Transverse colon (tissue), 4 donors: ENCODE results near the gene AHCTF1.

Experiments used
- CTCF ChIP-seq, 5 experiments: fragments of 200-600 bp in 3 of 5; fragments of 450-650 bp in 2 of 5; sonication (generic) in 3 of 5; IDR thresholded peaks; 1 replicate in 2 of 5; 2 replicates in 3 of 5; pipeline ENCODE4 v1.5.1; 2016 to 2017; ENCODE audit warnings: antibody characterized with exemption in 5 of 5, inconsistent platforms in 3 of 5, mild to moderate bottlenecking in 2 of 5, moderate library complexity in 1 of 5
- EP300 ChIP-seq: sonication (generic); formaldehyde crosslinking; IDR thresholded peaks from one replicate; pipeline ENCODE4 v1.6.1; 2017; ENCODE audit warnings: antibody characterized with exemption, low read depth
- POLR2A ChIP-seq: fragments of 450-650 bp; IDR thresholded peaks from one replicate; pipeline ENCODE4 v1.6.1; 2016; ENCODE audit warnings: antibody characterized with exemption, mild to moderate bottlenecking, moderate library complexity
- POLR2AphosphoS5 ChIP-seq, 3 donors: sonication (generic); formaldehyde crosslinking; IDR thresholded peaks; one replicate each; pipeline ENCODE4 v1.6.1; 2016; ENCODE audit warnings: antibody characterized with exemption in 3 of 3

GRCh38 chr1:246836209-246836966 is 95.4 kb downstream of the AHCTF1 start:
- TF ChIP-seq CTCF (IDR thresholded peaks at IDR 0.05): no peak
- TF ChIP-seq POLR2A: no peak
- TF ChIP-seq POLR2AphosphoS5 (IDR thresholded peaks at IDR 0.05): no peak
- TF ChIP-seq EP300: no peak
